ELR (cell line): ENCODE measurements around the gene SORCS2.
A peak's percentile ranks its signal among the peaks of the same experiment; 100 is the strongest.

ENCODE experiments used
- DNase-seq: peaks from one replicate; pipeline ENCODE4 v3.0.0-alpha.2; 2015; ENCODE audit warnings: low read depth

Gene SORCS2

DNA sequence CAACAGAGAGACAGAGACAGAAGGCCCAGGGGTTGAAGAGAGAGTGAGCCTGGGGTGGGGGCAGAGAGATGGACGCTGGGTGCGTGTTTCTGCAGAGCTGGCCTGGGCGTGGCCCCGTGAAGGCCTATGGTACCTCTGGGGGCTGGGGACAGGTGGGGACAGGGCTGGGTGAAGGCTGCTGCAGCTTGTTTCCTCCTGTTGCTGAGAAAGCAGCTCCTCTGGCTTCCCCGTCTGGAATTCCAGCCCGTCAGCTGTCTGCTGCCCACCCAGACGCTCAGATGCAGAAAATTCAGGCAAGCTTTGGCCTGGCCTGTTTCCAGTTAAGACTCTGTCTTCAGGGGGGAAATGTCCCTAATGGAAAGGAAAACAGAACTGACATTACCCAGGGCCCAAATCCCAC, 319.2 kb downstream of the SORCS2 start:
- no peak for DNase-seq

- DNase-seq = no peak
Measured at GRCh38 chr4:7512428-7512827, 320.1 kb downstream of the SORCS2 start.

DNA sequence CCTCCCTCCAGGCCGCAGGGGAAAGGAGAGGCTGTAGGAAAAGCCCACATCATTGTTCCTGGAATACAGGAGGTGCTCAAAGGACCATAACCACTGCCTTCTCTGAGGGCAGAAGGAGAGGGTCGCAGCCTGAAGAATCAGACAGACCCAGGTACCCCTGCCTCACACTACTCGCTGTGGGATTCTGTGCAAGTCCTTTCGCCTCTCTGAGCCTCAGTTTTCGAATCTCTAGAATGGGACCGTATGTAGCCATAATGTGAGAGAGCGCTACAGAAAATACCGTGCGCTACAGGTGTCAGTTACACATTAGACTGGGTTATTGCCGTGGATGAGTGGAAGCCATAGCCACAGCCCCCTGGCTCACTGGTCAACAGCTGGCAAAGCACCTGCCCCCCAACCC, 320.6 kb downstream of the SORCS2 start:
- DNase-seq = no peak

DNA sequence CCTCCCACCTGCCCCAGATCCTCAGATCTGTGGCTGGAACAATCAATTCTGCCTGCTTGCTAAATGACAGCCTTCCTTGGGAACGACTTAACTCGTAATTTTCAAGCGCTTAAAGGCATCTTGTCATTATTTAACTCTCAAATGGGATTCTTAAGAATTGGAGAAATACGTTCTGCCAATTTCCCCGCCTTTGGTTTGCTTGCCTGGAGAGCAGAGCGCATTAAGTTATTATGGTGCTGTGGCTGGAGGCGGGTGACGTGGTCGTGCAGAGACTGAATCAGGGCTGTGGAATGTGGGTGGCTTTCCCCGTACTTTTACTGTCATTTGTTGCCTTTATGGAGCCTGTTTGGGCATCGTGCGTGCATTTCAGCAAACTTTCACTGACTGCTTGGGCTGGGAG, 321.3 kb downstream of the SORCS2 start:
- peak; percentile 83 for DNase-seq

DNA sequence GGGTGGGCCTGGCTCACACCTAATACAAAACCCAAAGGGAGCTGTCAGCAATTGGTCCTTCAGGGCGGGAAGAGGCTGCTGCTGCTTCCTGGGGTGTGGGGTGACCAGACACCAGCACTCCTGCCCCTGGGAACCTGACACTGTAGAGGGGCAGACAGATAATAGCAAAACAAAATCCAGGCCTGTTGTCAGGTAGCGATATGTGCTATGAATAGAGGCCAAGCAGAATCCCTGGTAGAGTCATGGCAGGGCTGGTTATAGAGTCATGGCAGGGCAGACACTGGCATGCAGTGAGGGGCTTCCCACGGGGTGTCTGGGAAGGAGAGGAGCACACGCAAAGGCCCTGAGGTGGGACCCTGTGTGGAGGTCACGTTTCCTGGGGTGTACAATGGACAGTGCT, 321.9 kb downstream of the SORCS2 start:
- no peak for DNase-seq

GRCh38 chr4:7514789-7515188, 322.5 kb downstream of the SORCS2 start:
- DNase-seq = no peak

DNA sequence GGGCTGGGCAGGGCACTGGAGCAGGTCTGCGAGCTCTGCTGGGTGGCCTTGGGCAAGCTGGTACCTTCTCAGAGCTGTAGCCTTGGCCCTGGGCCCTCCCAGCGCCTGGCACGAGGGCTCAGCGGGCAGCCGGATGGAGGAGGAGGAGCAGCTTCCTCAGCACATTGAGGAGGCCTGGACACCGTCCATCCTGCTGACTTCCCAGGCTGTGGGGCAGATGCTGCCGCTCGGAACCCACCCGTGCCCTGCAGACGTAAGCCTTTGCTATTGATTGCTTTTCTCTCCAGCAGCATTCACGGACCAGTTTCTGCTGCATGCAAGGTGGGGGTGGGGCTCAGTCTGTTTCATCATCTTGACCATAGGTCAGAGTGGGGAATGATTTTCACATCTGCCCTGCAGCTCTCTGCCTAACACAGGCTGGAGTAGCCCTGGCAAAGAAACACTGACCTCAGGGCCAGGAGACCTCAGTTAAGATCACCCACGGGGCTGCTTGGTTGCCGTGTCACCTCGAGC, 323.1 kb downstream of the SORCS2 start:
- DNase-seq = no peak

GRCh38 chr4:7516096-7516772, 323.9 kb downstream of the SORCS2 start:
- DNase-seq = no peak

GRCh38 chr4:7516773-7517144, 324.4 kb downstream of the SORCS2 start:
- DNase-seq = no peak

DNA sequence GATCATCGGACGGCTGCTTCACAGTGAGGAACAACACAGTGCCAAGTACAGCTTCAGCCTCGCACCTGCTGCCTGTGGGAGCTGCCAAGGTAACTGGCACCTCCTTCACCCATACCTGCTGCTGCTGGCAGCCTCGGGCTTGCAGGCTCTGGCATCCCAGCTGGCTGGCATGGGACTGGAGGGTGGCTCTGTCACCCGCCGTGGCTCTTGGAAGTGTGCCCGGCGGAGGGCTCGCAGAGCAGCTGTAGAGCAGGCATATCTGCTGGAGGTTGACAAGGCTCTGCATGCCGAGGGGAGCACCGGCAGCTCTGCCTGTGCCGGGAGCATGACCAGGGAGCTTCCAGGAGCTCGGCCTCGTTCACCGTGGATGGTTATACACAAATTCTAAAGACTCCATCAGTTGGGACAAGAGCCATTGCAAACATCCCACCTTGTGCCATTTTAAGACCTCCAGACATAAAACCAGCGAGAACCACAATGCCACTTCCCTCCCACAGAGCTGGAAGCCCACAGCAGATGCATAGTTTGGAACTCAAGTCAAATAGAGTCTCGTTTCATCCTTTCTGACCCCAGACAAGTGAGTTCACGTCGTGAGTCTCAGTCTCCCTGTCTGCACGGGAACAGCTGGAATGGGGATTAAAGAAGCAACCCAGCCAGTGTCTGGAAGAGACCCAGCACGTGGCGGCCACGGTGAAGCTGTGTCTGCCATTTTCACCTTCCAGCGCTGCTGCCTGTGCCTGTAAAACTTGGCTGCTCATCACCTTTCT, 326.7 kb downstream of the SORCS2 start:
- DNase-seq = no peak

DNA sequence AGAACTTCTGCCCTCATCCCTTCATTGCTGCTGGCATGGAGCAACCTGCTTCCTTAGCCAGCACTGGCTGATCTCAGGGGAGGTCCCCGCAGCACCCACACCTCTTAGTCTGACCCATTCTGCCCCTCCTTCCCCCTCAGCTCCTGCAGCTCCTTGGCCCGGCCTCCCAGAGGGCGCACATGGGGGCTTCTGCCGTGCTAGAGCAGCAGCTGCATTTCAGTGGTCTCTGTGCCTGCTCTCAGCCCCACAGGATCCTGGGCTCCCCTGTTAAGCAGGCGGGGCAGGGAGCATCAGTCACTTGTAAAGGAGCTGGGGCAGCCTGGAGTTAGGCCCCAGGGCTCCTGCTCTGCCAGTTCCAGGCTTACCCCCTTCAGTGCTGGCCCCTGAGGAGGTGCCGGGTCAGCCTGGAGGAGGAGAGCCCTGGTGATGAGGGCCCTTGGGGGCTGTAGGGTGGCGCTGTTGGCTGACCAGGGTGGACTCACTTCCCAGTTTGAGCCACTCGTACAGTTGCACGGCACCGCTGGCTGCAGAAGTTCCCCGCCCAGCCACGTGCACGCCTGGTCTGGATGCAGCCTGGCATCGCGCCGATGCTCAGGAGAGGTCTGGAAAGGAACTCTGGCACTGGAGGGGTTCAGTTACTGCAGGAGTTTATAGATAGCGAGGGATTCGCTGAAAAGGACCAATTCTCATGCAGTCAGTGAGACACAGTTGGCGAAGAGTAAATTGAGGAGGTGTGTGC, 327.5 kb downstream of the SORCS2 start:
- no peak for DNase-seq

GRCh38 chr4:7521666-7522065, 329.3 kb downstream of the SORCS2 start:
- DNase-seq = no peak

DNA sequence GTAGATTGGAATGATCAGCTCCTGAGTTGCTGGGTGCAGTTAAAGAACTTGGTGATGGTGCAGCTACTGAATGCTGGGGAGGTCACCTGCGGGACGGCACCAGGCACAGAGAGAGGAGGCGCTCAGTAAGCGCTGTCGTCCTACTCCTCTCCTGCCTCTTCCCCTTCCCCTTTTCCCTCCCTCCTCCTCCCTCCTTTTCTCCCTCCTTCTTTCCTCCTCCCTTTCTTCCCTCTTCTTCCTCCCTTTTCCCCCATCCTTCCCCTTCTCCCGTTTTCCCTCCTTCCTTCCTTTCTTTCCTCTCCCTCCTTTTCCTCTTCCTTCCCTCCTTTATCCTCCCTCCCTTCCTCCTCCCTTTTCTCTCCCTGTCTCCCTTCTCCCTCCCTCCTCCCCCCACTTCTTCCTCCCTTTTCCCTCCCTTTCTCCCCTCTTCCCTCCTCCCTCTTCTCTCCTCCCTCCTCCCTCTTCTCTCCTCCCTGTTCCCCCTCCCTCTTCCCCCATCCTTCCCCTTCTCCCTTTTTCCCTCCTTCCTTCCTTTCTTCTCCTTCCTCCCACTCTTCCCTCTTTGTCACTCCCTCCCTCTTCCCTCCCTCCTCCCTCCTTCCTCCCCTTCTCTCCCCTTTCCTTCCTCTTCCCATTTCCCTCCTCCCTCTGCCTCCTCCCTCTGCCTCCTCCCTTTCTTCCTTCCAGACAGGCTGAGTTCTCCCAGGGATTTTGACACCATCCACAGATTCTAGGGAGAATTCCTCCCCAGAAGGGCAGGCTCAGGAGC, 330.3 kb downstream of the SORCS2 start:
- DNase-seq = no peak

DNA sequence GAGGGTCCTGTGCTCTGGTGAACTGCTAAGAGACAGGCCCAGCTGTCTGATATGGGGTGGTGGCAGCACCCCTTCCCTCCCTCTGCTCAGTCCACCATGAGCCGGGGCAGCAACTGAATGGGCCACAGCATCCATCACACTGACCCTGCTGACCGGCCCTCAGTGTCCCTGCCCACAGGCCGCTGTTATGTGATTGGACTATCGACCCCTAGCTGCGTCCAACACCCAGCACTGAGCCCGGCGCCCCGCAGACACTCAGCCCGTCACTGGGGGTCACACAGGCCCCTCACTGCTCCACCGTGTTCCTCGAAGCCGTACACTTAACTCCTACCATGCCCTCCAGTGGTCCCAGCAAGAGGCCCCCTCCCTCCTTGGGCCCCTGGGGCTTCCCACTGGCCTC, 331.2 kb downstream of the SORCS2 start:
- no peak for DNase-seq

DNA sequence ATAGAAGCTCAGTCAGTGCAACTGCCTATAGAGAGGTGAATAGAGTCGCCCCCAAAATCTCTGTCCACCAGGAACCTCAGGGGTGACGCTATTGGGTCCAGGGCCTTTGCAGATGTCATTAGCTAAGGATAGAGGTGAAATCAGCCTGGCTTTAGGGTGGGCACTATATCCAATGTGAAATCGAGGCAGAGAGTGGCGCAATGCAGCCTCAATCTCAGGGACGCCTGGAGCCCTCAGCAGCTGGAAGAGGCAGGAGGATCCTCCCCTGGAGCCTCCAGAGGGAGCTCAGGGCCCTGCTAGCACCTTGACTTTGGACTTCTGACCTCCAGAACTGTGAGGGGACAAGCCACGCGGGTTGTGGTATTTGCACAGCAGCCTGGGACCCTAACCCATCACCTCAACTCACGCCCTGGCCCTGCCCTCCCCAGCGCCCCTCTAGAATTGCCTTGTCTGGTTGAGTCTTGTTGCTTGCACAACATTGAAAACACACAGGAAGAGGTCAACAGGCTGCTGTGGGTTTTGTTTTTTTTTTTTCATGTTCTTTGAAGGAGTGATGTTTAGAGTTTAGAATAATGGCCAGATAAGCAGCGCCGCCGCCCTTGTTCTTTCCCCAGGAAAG, 331.8 kb downstream of the SORCS2 start:
- no peak for DNase-seq

DNA sequence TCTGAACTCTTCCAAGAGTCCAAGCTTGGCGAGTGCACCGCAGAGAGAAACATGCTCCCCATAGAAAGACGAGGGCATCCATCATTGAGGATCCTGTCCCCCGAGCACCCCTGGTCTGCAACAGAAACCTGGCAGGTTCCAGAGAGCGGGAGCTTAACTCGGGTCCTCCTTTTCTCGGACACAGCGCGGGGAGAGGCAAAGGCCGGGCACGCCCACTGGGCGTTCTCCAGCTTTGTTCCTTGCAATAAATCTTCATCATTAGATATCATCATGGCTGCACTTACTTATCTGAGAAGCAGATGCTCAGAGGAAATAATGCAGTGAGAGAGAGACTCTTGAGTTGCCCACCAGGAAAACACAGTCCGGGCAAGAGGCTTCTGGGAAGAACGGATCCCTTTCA, 332.5 kb downstream of the SORCS2 start:
- no peak for DNase-seq

GRCh38 chr4:7526491-7526890, 334.2 kb downstream of the SORCS2 start:
- no peak for DNase-seq

DNA sequence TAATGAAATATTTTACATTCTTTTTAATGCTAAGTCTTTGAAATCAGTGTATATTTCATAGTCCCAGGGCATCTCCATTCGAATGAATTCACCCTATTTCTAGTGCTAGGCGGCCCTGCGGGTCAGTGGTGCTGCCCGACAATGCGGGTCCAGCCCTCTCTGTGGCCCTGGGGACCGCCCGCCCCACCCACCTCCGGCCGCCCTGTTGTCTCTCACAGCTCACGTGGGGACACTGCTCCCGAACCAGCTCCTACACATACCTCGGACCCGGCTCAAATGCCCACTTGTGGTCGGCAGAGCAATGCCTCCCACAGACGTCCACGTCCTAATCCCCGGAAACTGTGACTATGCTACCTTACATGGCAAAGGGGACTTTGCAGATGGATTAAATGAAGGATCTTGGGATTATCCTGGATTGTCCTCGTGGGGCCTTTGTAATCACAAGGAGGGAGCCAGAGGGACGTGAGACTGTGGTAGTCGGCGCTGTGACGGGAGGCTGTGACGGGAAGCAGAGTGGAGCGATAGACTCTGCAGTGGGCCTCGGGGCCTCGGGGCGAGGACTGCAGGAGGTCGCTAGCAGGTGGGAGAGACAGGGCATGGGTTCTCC, 334.7 kb downstream of the SORCS2 start:
- no peak for DNase-seq

DNA sequence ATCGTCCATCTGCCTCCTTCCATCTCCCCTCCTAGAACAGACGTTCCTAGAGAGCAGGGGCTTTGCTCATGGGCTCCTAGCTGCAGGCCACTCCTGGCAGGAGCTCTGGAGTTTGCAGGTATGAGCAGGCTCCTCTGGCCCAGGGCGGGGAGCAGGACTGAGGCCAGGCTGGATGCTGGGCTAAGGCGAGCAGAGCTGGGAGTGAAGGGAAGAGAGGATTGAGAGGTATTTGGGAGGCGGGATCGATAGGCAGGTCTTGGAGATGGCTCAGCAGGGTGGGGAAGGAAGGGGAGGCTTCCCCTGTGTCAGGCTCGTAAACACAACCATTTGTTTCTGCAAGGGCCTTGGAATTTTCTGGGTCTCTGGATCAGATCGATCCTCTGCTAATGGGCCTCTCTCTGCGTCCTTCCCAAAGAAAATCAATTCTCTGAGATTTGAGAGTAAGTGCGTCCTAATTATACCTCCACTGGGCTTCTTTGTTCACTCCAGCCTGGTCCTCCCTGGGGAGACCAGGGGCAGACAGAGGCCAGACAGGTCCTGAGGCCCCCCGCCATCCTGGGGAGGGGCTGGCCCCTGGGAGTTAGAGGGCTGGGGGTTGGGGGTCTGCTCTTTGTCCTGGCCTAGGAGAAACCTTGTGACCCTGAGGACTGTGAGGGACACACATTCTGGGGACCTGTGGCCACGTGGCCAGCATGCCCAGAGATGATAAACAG, 337.2 kb downstream of the SORCS2 start:
- no peak for DNase-seq

DNA sequence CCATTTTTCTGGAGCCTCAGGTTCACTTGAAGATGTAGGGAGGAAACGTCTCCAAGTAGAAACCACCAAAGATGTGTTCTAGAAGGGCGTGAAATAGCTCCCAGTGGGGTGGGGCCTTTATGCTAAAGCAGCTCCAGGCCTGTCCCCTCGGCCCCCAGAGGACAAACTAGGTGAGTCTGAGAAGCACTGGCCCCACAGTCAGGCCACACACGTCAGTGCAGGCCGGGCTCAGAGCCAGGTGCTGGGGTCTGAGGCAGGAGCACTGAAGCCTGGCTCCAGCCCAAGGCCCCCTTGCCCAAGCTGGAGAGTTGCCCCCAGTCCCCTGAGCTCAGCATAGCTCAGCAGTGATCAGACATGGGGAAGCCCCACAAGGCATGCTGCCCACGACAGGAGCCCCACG, 337.7 kb downstream of the SORCS2 start:
- no peak for DNase-seq
